Spleen (tissue), 7 donors: Measurements from ENCODE around the gene ZRANB1.

Source experiments
- POLR2A ChIP-seq, 3 donors: fragments of 450-650 bp; IDR thresholded peaks; one replicate each; pipeline ENCODE4 v1.5.1; 2017; ENCODE audit warnings: antibody characterized with exemption in 3 of 3, mild to moderate bottlenecking in 1 of 3
- TF ChIP-seq, protein P1 (sequence below), 11 experiments: fragments of 200-600 bp in 7 of 11; fragments of 450-650 bp in 4 of 11; sonication (generic) in 4 of 11; IDR thresholded peaks in 8 of 11; conservative IDR thresholded peaks in 3 of 11; 1 replicate in 7 of 11; 2 replicates in 4 of 11; pipeline versions ENCODE4 v1.4.0 to v1.8.0; 2016 to 2021; ENCODE audit warnings: antibody characterized with exemption in 11 of 11, inconsistent platforms in 4 of 11, mild to moderate bottlenecking in 1 of 11
- donor health status: DM: no; HTN: no; CAD: no; lungs with moderate emphysema.
- donor health status: DM: no; HTN: no; CAD: no.
- donor health status: DM: no; HTN: no; CAD: no.

- TF ChIP-seq, protein P1, sequence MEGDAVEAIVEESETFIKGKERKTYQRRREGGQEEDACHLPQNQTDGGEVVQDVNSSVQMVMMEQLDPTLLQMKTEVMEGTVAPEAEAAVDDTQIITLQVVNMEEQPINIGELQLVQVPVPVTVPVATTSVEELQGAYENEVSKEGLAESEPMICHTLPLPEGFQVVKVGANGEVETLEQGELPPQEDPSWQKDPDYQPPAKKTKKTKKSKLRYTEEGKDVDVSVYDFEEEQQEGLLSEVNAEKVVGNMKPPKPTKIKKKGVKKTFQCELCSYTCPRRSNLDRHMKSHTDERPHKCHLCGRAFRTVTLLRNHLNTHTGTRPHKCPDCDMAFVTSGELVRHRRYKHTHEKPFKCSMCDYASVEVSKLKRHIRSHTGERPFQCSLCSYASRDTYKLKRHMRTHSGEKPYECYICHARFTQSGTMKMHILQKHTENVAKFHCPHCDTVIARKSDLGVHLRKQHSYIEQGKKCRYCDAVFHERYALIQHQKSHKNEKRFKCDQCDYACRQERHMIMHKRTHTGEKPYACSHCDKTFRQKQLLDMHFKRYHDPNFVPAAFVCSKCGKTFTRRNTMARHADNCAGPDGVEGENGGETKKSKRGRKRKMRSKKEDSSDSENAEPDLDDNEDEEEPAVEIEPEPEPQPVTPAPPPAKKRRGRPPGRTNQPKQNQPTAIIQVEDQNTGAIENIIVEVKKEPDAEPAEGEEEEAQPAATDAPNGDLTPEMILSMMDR (IDR thresholded peaks at IDR 0.05 in 8 of 11, conservative IDR thresholded peaks at IDR 0.05 in 3 of 11): no peak
- no peak for TF ChIP-seq POLR2A (IDR thresholded peaks at IDR 0.05)
These were observed 83.4 kb downstream of the ZRANB1 start for GRCh38 chr10:125025341-125025740.
